ENCODE results near the gene FTO. TPM values are rescaled to one million over a fixed set of nuclear protein-coding genes. Genes with fewer than 3 reads are reported as not detected.

FTO gene
- total and polyA plus RNA-seq, 2 of the 13 experiments (the other 11 are each of a cell fraction or from before 2014, with no cell fraction given) = 41.6 to 55.8 TPM

DNA sequence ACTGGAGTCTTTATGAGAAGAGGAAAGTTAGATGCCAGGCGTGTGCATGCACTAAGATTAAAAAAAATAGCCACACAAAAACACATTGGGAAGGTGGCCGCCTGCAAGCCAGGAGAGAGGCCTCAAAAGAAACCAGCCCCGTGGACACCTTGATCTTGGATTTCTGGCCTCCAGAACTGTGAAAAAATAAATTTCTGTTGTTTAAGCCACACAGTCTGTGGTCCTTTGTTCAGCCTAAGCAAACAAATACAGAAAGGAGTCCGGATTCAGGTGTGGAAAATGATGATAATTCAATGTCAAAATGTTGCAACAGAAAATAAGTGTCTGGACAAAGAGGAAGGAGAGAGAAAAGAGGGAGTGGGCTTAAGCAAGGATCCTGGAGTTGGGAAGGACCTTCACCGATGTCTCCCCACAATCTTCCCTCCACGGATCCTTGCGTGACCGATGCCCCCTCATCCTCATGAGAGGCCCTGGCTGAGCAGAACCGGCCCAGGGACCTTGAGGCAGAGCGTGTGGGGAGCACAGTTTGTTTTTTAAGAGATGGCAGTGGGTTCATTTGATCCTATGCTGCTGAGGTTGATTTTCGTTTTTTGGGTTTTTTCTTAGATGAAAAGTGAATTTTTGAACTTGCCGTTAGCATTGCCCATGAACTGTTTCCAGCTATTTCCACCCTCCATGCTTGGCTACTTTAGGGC, 449.4 kb downstream of the FTO start (continued):
- TF ChIP-seq ZSCAN30 (CRISPR knock-in tag; IDR thresholded peaks at IDR 0.05) = no peak
- TF ChIP-seq ZBTB34 (CRISPR knock-in tag; IDR thresholded peaks at IDR 0.05) = no peak
- no peak for TF ChIP-seq ZNF138 (CRISPR knock-in tag; IDR thresholded peaks at IDR 0.05; ENCODE audit: low read depth)
- TF ChIP-seq ZC3H4 (CRISPR knock-in tag; IDR thresholded peaks at IDR 0.05; ENCODE audit: borderline replicate concordance) = no peak
- TF ChIP-seq, protein P1, sequence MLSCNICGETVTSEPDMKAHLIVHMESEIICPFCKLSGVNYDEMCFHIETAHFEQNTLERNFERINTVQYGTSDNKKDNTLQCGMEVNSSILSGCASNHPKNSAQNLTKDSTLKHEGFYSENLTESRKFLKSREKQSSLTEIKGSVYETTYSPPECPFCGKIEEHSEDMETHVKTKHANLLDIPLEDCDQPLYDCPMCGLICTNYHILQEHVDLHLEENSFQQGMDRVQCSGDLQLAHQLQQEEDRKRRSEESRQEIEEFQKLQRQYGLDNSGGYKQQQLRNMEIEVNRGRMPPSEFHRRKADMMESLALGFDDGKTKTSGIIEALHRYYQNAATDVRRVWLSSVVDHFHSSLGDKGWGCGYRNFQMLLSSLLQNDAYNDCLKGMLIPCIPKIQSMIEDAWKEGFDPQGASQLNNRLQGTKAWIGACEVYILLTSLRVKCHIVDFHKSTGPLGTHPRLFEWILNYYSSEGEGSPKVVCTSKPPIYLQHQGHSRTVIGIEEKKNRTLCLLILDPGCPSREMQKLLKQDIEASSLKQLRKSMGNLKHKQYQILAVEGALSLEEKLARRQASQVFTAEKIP (CRISPR knock-in tag; IDR thresholded peaks at IDR 0.05; ENCODE audit: borderline replicate concordance) = no peak
- no peak for TF ChIP-seq FOXM1 (CRISPR knock-in tag; IDR thresholded peaks at IDR 0.05)
- TF ChIP-seq ZNF17 (CRISPR knock-in tag; IDR thresholded peaks at IDR 0.05) = no peak
- no peak for TF ChIP-seq PRPF4 (IDR thresholded peaks at IDR 0.05; ENCODE audit: low read depth, low read length, poor library complexity, severe bottlenecking)
- TF ChIP-seq ZNF331 (CRISPR knock-in tag; IDR thresholded peaks at IDR 0.05) = no peak
- TF ChIP-seq THAP11 (CRISPR knock-in tag; IDR thresholded peaks at IDR 0.05) = no peak
- no peak for TF ChIP-seq MAX (IDR thresholded peaks at IDR 0.05)
- no peak for TF ChIP-seq GFI1 (CRISPR knock-in tag; IDR thresholded peaks at IDR 0.05; ENCODE audit: borderline replicate concordance)
- TF ChIP-seq TBP (CRISPR knock-in tag; IDR thresholded peaks at IDR 0.05) = no peak
- TF ChIP-seq, protein P2, sequence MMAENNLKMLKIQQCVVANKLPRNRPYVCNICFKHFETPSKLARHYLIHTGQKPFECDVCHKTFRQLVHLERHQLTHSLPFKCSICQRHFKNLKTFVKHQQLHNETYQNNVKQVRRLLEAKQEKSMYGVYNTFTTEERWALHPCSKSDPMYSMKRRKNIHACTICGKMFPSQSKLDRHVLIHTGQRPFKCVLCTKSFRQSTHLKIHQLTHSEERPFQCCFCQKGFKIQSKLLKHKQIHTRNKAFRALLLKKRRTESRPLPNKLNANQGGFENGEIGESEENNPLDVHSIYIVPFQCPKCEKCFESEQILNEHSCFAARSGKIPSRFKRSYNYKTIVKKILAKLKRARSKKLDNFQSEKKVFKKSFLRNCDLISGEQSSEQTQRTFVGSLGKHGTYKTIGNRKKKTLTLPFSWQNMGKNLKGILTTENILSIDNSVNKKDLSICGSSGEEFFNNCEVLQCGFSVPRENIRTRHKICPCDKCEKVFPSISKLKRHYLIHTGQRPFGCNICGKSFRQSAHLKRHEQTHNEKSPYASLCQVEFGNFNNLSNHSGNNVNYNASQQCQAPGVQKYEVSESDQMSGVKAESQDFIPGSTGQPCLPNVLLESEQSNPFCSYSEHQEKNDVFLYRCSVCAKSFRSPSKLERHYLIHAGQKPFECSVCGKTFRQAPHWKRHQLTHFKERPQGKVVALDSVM (CRISPR knock-in tag; IDR thresholded peaks at IDR 0.05) = no peak
- no peak for TF ChIP-seq SIX4 (CRISPR knock-in tag; IDR thresholded peaks at IDR 0.05)
- TF ChIP-seq SOX5 (CRISPR knock-in tag; IDR thresholded peaks at IDR 0.05; ENCODE audit: borderline replicate concordance) = peak; percentile 73; the same call in 1 of the 2 replicates
- TF ChIP-seq ZBTB7A (CRISPR knock-in tag; IDR thresholded peaks at IDR 0.05) = no peak
- no peak for TF ChIP-seq FOXP1 (IDR thresholded peaks at IDR 0.05)
- peak; percentile 33; the same call in 1 of the 2 replicates for TF ChIP-seq FOXP1 (CRISPR knock-in tag; IDR thresholded peaks at IDR 0.05)
- no peak for TF ChIP-seq ZNF281 (CRISPR knock-in tag; IDR thresholded peaks at IDR 0.05; ENCODE audit: borderline replicate concordance)
